MM.1S (cell line): Measurements from ENCODE around the gene NUTF2.

Experiments used
- DNase-seq: peaks from one replicate; pipeline ENCODE4 v3.0.0-alpha.2; 2015
- H2AFZ ChIP-seq: fragments of 300-600 bp; sonication (generic); 2 replicates; pipeline ENCODE4 v1.6.0; 2016; ENCODE audit warnings: antibody characterized with exemption, low read length
- H3F3A ChIP-seq: fragments of 300-600 bp; sonication (generic); 2 replicates; pipeline ENCODE4 v1.6.1; 2016; ENCODE audit warnings: mild to moderate bottlenecking, antibody characterized with exemption, low read length, moderate library complexity, mixed read lengths; ENCODE audit not compliant: insufficient read depth
- H3K27ac ChIP-seq: fragments of 300-600 bp; sonication (generic); 2 replicates; pipeline ENCODE4 v1.5.1; 2016; ENCODE audit warnings: mild to moderate bottlenecking, low read length
- H3K27me3 ChIP-seq: fragments of 300-600 bp; sonication (generic); replicated peaks from 2 replicates; pipeline ENCODE4 v1.6.0; 2016; ENCODE audit warnings: low read length; ENCODE audit not compliant: insufficient read depth
- H3K36me3 ChIP-seq: fragments of 300-600 bp; sonication (generic); replicated peaks from 2 replicates; pipeline ENCODE4 v1.6.1; 2016; ENCODE audit warnings: mild to moderate bottlenecking, low read length, mixed read lengths; ENCODE audit not compliant: insufficient read depth
- H3K4me1 ChIP-seq: fragments of 300-600 bp; sonication (generic); 2 replicates; pipeline ENCODE4 v1.6.1; 2016; ENCODE audit warnings: low read length, mixed read lengths
- H3K4me2 ChIP-seq: fragments of 300-600 bp; sonication (generic); 2 replicates; pipeline ENCODE4 v1.6.0; 2016; ENCODE audit warnings: low read depth, low read length
- H3K4me3 ChIP-seq: fragments of 300-600 bp; sonication (generic); 2 replicates; pipeline ENCODE4 v1.5.1; 2016; ENCODE audit warnings: low read length, mixed read lengths
- H3K79me2 ChIP-seq: fragments of 300-600 bp; sonication (generic); 2 replicates; pipeline ENCODE4 v1.6.1; 2016; ENCODE audit warnings: mixed run types, low read length, mixed read lengths
- H3K9ac ChIP-seq: fragments of 300-600 bp; sonication (generic); 2 replicates; pipeline ENCODE4 v1.6.1; 2016; ENCODE audit warnings: low read length, mixed read lengths
- H3K9me2 ChIP-seq: fragments of 300-600 bp; sonication (generic); replicated peaks from 2 replicates; pipeline ENCODE4 v1.6.1; 2016; ENCODE audit warnings: mild to moderate bottlenecking, low read length, mixed read lengths; ENCODE audit not compliant: insufficient read depth
- H3K9me3 ChIP-seq: fragments of 300-600 bp; sonication (generic); replicated peaks from 2 replicates; pipeline ENCODE4 v1.6.1; 2016; ENCODE audit warnings: mild to moderate bottlenecking, low read length, mixed read lengths; ENCODE audit not compliant: insufficient read depth
- H4K20me1 ChIP-seq: fragments of 300-600 bp; sonication (generic); 2 replicates; pipeline ENCODE4 v1.6.1; 2016; ENCODE audit warnings: mild to moderate bottlenecking, low read length, moderate library complexity, mixed read lengths; ENCODE audit not compliant: insufficient read depth
- EZH2 ChIP-seq: fragments of 300-600 bp; sonication (generic); optimal IDR thresholded peaks from 2 replicates; pipeline ENCODE3; 2017; ENCODE audit warnings: low read depth, mild to moderate bottlenecking, antibody characterized with exemption, low read length, mixed read lengths
- EZH2phosphoT487 ChIP-seq: fragments of 300-600 bp; sonication (generic); IDR thresholded peaks from 2 replicates; pipeline ENCODE4 v1.6.1; 2018; ENCODE audit warnings: antibody characterized with exemption, low read length
- TF ChIP-seq, protein P1 (sequence below): fragments of 300-600 bp; sonication (generic); IDR thresholded peaks from 2 replicates; pipeline ENCODE4 v1.5.1; 2016; ENCODE audit warnings: antibody characterized with exemption, low read length, mixed read lengths

The NUTF2 gene

DNA sequence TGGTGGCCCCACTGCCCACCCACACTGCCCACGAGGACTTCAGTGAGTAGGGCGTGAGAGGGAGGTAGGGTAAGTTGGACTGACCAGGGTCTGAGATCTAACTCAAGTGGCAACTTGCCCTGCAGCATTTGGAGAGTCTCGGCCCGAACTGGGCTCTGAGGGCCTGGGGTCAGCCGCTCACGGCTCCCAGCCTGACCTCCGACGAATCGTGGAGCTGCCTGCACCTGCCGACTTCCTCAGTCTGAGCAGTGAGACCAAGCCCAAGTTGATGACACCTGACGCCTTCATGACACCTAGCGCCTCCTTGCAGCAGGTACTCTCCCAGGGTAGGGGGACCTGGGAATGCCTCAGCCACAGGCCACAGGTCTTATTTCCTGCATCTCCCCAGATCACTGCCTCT, 32.7 kb downstream of the NUTF2 start:
- TF ChIP-seq EZH2phosphoT487, result no peak
- TF ChIP-seq EZH2, result no peak
- TF ChIP-seq, protein P1, sequence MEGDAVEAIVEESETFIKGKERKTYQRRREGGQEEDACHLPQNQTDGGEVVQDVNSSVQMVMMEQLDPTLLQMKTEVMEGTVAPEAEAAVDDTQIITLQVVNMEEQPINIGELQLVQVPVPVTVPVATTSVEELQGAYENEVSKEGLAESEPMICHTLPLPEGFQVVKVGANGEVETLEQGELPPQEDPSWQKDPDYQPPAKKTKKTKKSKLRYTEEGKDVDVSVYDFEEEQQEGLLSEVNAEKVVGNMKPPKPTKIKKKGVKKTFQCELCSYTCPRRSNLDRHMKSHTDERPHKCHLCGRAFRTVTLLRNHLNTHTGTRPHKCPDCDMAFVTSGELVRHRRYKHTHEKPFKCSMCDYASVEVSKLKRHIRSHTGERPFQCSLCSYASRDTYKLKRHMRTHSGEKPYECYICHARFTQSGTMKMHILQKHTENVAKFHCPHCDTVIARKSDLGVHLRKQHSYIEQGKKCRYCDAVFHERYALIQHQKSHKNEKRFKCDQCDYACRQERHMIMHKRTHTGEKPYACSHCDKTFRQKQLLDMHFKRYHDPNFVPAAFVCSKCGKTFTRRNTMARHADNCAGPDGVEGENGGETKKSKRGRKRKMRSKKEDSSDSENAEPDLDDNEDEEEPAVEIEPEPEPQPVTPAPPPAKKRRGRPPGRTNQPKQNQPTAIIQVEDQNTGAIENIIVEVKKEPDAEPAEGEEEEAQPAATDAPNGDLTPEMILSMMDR, result no peak
- H3K36me3 ChIP-seq, result no peaks in the 10 kb centered on the region; the same call in none of the 2 replicates
- no peaks in the 10 kb centered on the region for H4K20me1 ChIP-seq

GRCh38 chr16:67879936-67880335, 33.2 kb downstream of the NUTF2 start:
- H3K4me3 ChIP-seq, result no peak overlapping the region
- no peak overlapping the region for H3K27ac ChIP-seq
- H3K9me3 ChIP-seq, result no peaks in the 10 kb centered on the region
- DNase-seq, result no peak
- peaks cover 7% of the 10 kb centered on the region; the same call in 1 of the 2 replicates for H3K4me1 ChIP-seq
- no peaks in the 10 kb centered on the region for H3K27me3 ChIP-seq
- no peaks in the 10 kb centered on the region for H3K9me2 ChIP-seq
- TF ChIP-seq EZH2, result no peak
- TF ChIP-seq, protein P1, result no peak
- TF ChIP-seq EZH2phosphoT487, result no peak
- H3F3A ChIP-seq, result no peaks in the 10 kb centered on the region
- no peak overlapping the region for H3K9ac ChIP-seq
- H4K20me1 ChIP-seq, result no peaks in the 10 kb centered on the region
- H3K36me3 ChIP-seq, result no peaks in the 10 kb centered on the region; the same call in none of the 2 replicates
- H2AFZ ChIP-seq, result no peak overlapping the region
- H3K79me2 ChIP-seq, result peaks cover 23% of the 10 kb centered on the region
- H3K4me2 ChIP-seq, result no peak overlapping the region

More for the DNA sequence above, 32.7 kb downstream of the NUTF2 start:
- no peak overlapping the region for H3K4me3 ChIP-seq
- no peaks in the 10 kb centered on the region for H3K9me3 ChIP-seq
- no peak overlapping the region for H2AFZ ChIP-seq
- H3K27me3 ChIP-seq, result no peaks in the 10 kb centered on the region
- peaks cover 28% of the 10 kb centered on the region for H3K79me2 ChIP-seq
- no peak overlapping the region for H3K9ac ChIP-seq
- DNase-seq, result no peak
- no peaks in the 10 kb centered on the region for H3K9me2 ChIP-seq
- no peak overlapping the region for H3K27ac ChIP-seq
- H3K4me2 ChIP-seq, result no peak overlapping the region
- peaks cover 11% of the 10 kb centered on the region; the same call in 1 of the 2 replicates for H3K4me1 ChIP-seq
- H3F3A ChIP-seq, result no peaks in the 10 kb centered on the region

GRCh38 chr16:67880584-67880983, 33.9 kb downstream of the NUTF2 start:
- TF ChIP-seq, protein P1, result no peak
- TF ChIP-seq EZH2 (no peak), EZH2phosphoT487 (no peak)

More at GRCh38 chr16:67880584-67880983, 33.9 kb downstream of the NUTF2 start:
- Histone ChIP-seq H3K27me3 (no peaks in the 10 kb centered on the region), H3K4me1 (0 out of 2 replicates have a peak, but pooled peaks cover under 1% of the 10 kb centered on the region), H3K79me2 (peaks cover 17% of the 10 kb centered on the region), H4K20me1 (no peaks in the 10 kb centered on the region), H3K36me3 (no peaks in the 10 kb centered on the region; the same call in none of the 2 replicates), H3K9me3 (no peaks in the 10 kb centered on the region), H3K9ac (no peak overlapping the region), H3K4me2 (no peak overlapping the region), H3F3A (no peaks in the 10 kb centered on the region), H3K9me2 (no peaks in the 10 kb centered on the region), H3K4me3 (no peak overlapping the region), H2AFZ (no peak overlapping the region), H3K27ac (no peak overlapping the region)
- no peak for DNase-seq
